GM18907 (cell line): ENCODE results near the gene CBLC.

ENCODE experiments used
- ATAC-seq: cut with Tn5 transposase; IDR thresholded peaks from one replicate; pipeline ENCODE4 v1.9.1; 2021; ENCODE audit warnings: mild to moderate bottlenecking, moderate library complexity; ENCODE audit not compliant: unreplicated experiment

Gene CBLC

DNA sequence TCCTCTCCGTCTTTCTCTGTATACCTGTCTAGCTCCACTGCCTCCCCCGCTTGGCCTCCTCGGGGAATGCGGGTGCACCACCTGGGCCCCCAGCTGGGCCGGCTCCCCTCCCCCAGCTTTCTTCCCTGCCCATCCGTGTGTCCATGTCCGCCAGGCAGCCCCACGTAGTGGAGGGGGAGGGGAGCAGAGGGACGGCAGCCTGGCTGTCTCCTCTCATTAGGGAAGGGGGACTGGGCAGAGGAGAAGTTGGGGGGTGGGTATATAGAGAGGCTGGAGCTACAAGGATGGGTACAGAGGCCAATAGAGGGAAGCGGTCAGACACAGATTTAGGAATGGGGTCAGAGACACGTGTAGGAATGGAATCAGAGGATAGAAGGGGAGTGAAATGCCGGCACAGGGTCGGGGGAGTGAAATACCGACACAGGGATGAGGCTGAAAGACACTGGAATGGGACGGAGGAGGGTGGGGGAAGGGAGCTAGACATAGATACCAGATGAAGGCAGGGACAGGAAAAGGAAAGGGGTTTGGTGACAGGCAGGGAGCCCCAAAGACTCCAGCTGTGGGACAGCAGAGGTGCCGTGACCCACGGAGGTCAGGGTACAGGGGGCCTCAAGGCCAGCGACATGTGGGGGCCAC lies 71.2 kb downstream of the CBLC start:
- ATAC-seq: no peak
